Gastrocnemius medialis (tissue), 4 donors: Measurements from ENCODE around the gene PVALB.

ENCODE experiments used
- CTCF ChIP-seq, 5 experiments: fragments of 450-650 bp in 3 of 5; fragments of 200-600 bp in 2 of 5; sonication (generic) in 2 of 5; IDR thresholded peaks in 4 of 5; conservative IDR thresholded peaks in 1 of 5; 1 replicate in 4 of 5; 2 replicates in 1 of 5; pipeline ENCODE4 v1.5.1; 2016 to 2019; ENCODE audit warnings: antibody characterized with exemption in 5 of 5, mild to moderate bottlenecking in 3 of 5, moderate library complexity in 3 of 5
- POLR2A ChIP-seq, 2 donors: fragments of 450-650 bp; IDR thresholded peaks; one replicate each; pipeline ENCODE4 v1.6.1; 2017; ENCODE audit warnings: antibody characterized with exemption in 2 of 2, mild to moderate bottlenecking in 2 of 2, moderate library complexity in 2 of 2

GRCh38 chr22:36764060-36764459 is 52.8 kb downstream of the PVALB start:
- TF ChIP-seq CTCF (IDR thresholded peaks at IDR 0.05 in 4 of 5, conservative IDR thresholded peaks at IDR 0.05 in 1 of 5): no peak
- no peak for TF ChIP-seq POLR2A (IDR thresholded peaks at IDR 0.05)
